Lower leg skin (tissue), 4 donors: ENCODE results near the gene ATP2A1. TPM values are rescaled to one million over a fixed set of nuclear protein-coding genes. Genes with fewer than 3 reads are reported as not detected.

Experiments
- DNase-seq, 2 donors: peaks; one replicate each; pipeline ENCODE4 v3.0.0-alpha.2; 2019; ENCODE audit warnings: low spot score in 2 of 2
- H3K4me3 ChIP-seq: fragments of 200-600 bp; sonication (generic); 2 replicates; pipeline ENCODE4 v1.5.1; 2017; ENCODE audit warnings: mild to moderate bottlenecking, low read depth; ENCODE audit not compliant: poor library complexity, severe bottlenecking
- CTCF ChIP-seq, 3 donors: fragments of 450-650 bp; IDR thresholded peaks; one replicate each; pipeline ENCODE4 v1.5.1; 2016; ENCODE audit warnings: antibody characterized with exemption in 3 of 3, mild to moderate bottlenecking in 3 of 3, moderate library complexity in 2 of 3
- POLR2A ChIP-seq, 2 donors: fragments of 450-650 bp; IDR thresholded peaks; one replicate each; pipeline ENCODE4 v1.6.1; 2016 to 2017; ENCODE audit warnings: antibody characterized with exemption in 2 of 2, mild to moderate bottlenecking in 1 of 2, moderate library complexity in 1 of 2
- WGBS, 2 donors: methylation state at CpG; one replicate each; pipeline ENCODE4 v1.1.5; 2018; 5-methylcytosine and 5-hydroxymethylcytosine counted together
- intact Hi-C: fragments of 100-400 bp; cut with DNase I; formaldehyde crosslinking; loops from one replicate; pipeline ENCODE4 v1.15.0; 2023; ENCODE audit warnings: low total_unique reads
- total RNA-seq, 4 donors: library from RNA; depleted of rRNA; stranded (reverse); fragments of >200 nt; gene quantifications; one replicate each; pipeline ENCODE4 v1.1.0, GENCODE V29; 2016

The ATP2A1 gene
- total RNA-seq, 4 donors from 2014 or later = 0.07 to 0.46 (median 0.21) TPM

GRCh38 chr16:28876019-28876659, 2.1 kb upstream of the ATP2A1 start:
- intact Hi-C loops = loop anchor here (5.0 kb wide), 1 partner anchor 71 kb away; no protein-coding TSS in a partner anchor
- 54 to 72% methylated on average over 13 of the region's 17 CpGs for WGBS, 2 donors
- no peak for DNase-seq
- H3K4me3 ChIP-seq = no peak overlapping the region
- TF ChIP-seq CTCF (IDR thresholded peaks at IDR 0.05) (no peak), POLR2A (IDR thresholded peaks at IDR 0.05) (no peak)

GRCh38 chr16:28876973-28877654, 1.2 kb upstream of the ATP2A1 start:
- DNase-seq = no peak
- no peak overlapping the region for H3K4me3 ChIP-seq
- TF ChIP-seq POLR2A (IDR thresholded peaks at IDR 0.05) = no peak
- no peak for TF ChIP-seq CTCF (IDR thresholded peaks at IDR 0.05)
- intact Hi-C loops = loop anchor here (5.0 kb wide), 1 partner anchor 70 kb away; no protein-coding TSS in a partner anchor
- WGBS, 2 donors = 57 to 61% methylated on average over 9 to 12 of the region's 12 CpGs

- DNase-seq = no peak
- no peak overlapping the region for H3K4me3 ChIP-seq
- intact Hi-C loops = loop anchor here (5.0 kb wide), 1 partner anchor 70 kb away; no protein-coding TSS in a partner anchor
- TF ChIP-seq CTCF (IDR thresholded peaks at IDR 0.05) (no peak), POLR2A (IDR thresholded peaks at IDR 0.05) (no peak)
- WGBS, 2 donors = 57 to 71% methylated on average over 1 to 2 of the region's 2 CpGs
Measured at GRCh38 chr16:28877655-28878000, 660 bp upstream of the ATP2A1 start.

- H3K4me3 ChIP-seq = peak overlapping the region; percentile 38
- WGBS, 2 donors = 2 to 10% methylated on average over 6 to 24 of the region's 27 CpGs
- intact Hi-C loops = loop anchor here (5.0 kb wide), 1 partner anchor 68 kb away; no protein-coding TSS in a partner anchor
- no peak for DNase-seq
- TF ChIP-seq POLR2A (IDR thresholded peaks at IDR 0.05) = no peak
- no peak for TF ChIP-seq CTCF (IDR thresholded peaks at IDR 0.05)
Measured at GRCh38 chr16:28879261-28879840, 1.1 kb downstream of the ATP2A1 start.

GRCh38 chr16:28879841-28880588, 1.7 kb downstream of the ATP2A1 start:
- TF ChIP-seq POLR2A (IDR thresholded peaks at IDR 0.05) (no peak), CTCF (IDR thresholded peaks at IDR 0.05) (no peak)
- 2 to 3% methylated on average over 27 to 29 of the region's 66 CpGs for WGBS, 2 donors
- DNase-seq = peak; percentile 81 to 97
- intact Hi-C loops = loop anchor here (5.0 kb wide), 1 partner anchor 67 kb away; no protein-coding TSS in a partner anchor
- H3K4me3 ChIP-seq = peak overlapping the region; percentile 38
